Kidney (tissue), 14 donors: Measurements from ENCODE around the gene PIBF1. TPM values are rescaled to one million over a fixed set of nuclear protein-coding genes. Genes with fewer than 3 reads are reported as not detected.
A peak's percentile ranks its signal among the peaks of the same experiment; 100 is the strongest.

Source experiments
- DNase-seq, 5 donors: peaks; one replicate each; pipeline ENCODE4 v3.0.0-alpha.2; 2013 to 2020
- FAIRE-seq: peaks from 2 replicates; lab custom pipeline; 2012; peaks lifted over from hg19 to GRCh38; lab: Jason Lieb, UNC
- H3K27ac ChIP-seq, 2 donors: one replicate each; pipeline ENCODE4 v1.7.0; 2013; ENCODE audit warnings: low read depth in 2 of 2, low read length in 2 of 2, inconsistent platforms in 1 of 2
- H3K27me3 ChIP-seq: one replicate; pipeline ENCODE4 v1.7.1; 2013; ENCODE audit warnings: low read length, inconsistent platforms; ENCODE audit not compliant: control insufficient read depth, insufficient read depth
- H3K36me3 ChIP-seq, 3 donors: one replicate each; pipeline versions ENCODE4 v1.7.0 to v1.7.1; 2013; ENCODE audit warnings: low read length in 3 of 3, control low read depth in 1 of 3, inconsistent platforms in 1 of 3; ENCODE audit not compliant: insufficient read depth in 3 of 3, control insufficient read depth in 2 of 3
- H3K4me1 ChIP-seq, 3 donors: one replicate each; pipeline versions ENCODE4 v1.7.0 to v1.7.1; 2013; ENCODE audit warnings: low read length in 3 of 3, inconsistent platforms in 1 of 3, low read depth in 1 of 3; ENCODE audit not compliant: control insufficient read depth in 2 of 3, insufficient read depth in 2 of 3
- H3K4me3 ChIP-seq, 3 donors: one replicate each; pipeline versions ENCODE4 v1.7.0 to v1.8.1; 2013; ENCODE audit warnings: low read length in 3 of 3, control low read depth in 1 of 3, inconsistent platforms in 1 of 3
- H3K9ac ChIP-seq, 3 donors: one replicate each; pipeline versions ENCODE4 v1.7.0 to v1.7.1; 2013; ENCODE audit warnings: low read length in 3 of 3, control low read depth in 1 of 3, inconsistent platforms in 1 of 3
- H3K9me3 ChIP-seq, 3 donors: one replicate each; pipeline versions ENCODE4 v1.7.0 to v1.7.1; 2013; ENCODE audit warnings: low read length in 3 of 3, control low read depth in 1 of 3, inconsistent platforms in 1 of 3; ENCODE audit not compliant: control insufficient read depth in 2 of 3, insufficient read depth in 1 of 3
- CTCF ChIP-seq: IDR thresholded peaks from 3 replicates; pipeline ENCODE4 v1.5.1; 2012; ENCODE audit warnings: mild to moderate bottlenecking, moderate library complexity, borderline replicate concordance; ENCODE audit not compliant: insufficient read depth; ENCODE audit errors: extremely low read depth
- intact Hi-C: fragments of 100-400 bp; cut with DNase I; formaldehyde crosslinking; loops from one replicate; pipeline ENCODE4 v1.11.1; 2022
- polyA plus RNA-seq: library from polyadenylated mRNA; stranded (reverse); fragments of 350-450 nt; fragmentation: Illumina TruSeq; extraction: RNeasy Lipid Tissue Mini Kit (QIAGEN cat#74804); gene quantifications from one replicate; pipeline ENCODE4 v1.2.3, GENCODE V29; 2014; ENCODE audit warnings: low read depth, low replicate concordance; ENCODE audit not compliant: insufficient read depth
- total RNA-seq: library from RNA; stranded (reverse); fragmentation: NEBNext Ultra II Directional; extraction: Animal tissue kit (Norgen Biotek cat#: 25700); gene quantifications from one replicate; pipeline ENCODE4 v1.2.1, GENCODE V29; 2021
- donor health status: control.
- donor health status: control.
- donor health status: control.
- donor health status: control.
- donor health status: control.
- donor health status: DM: yes; HTN: yes; CAD: no.
- donor health status: Normal renal cell carcinoma (clear cell type).

Gene PIBF1
- total and polyA plus RNA-seq, 2 donors from 2014 or later = 17.6 to 30.5 TPM

- FAIRE-seq = no peak
- Histone ChIP-seq H3K27ac (no peak overlapping the region), H3K4me3 (no peak overlapping the region), H3K4me1 (no peaks in the 10 kb centered on the region), H3K9ac (no peak overlapping the region), H3K27me3 (no peaks in the 10 kb centered on the region), H3K9me3 (no peaks in the 10 kb centered on the region), H3K36me3 (no peaks in the 10 kb centered on the region)
- TF ChIP-seq CTCF = no peak
- intact Hi-C loops = no loop called here
- no peak for DNase-seq
Measured at GRCh38 chr13:73034901-73035300, 253.0 kb downstream of the PIBF1 start.

GRCh38 chr13:73035660-73036059, 253.7 kb downstream of the PIBF1 start:
- Histone ChIP-seq H3K27me3 (no peaks in the 10 kb centered on the region), H3K36me3 (no peaks in the 10 kb centered on the region), H3K27ac (no peak overlapping the region), H3K9me3 (no peaks in the 10 kb centered on the region), H3K4me3 (no peak overlapping the region), H3K4me1 (peaks cover 0 to 6% (median 2%) of the 10 kb centered on the region in 3 donors), H3K9ac (no peak overlapping the region)
- no peak for FAIRE-seq
- TF ChIP-seq CTCF = no peak
- peak in 1 of 5 donors; percentile 9 for DNase-seq
- intact Hi-C loops = no loop called here

- no peak for DNase-seq
- no peaks in the 10 kb centered on the region for H3K36me3 ChIP-seq
- no peaks in the 10 kb centered on the region for H3K27me3 ChIP-seq
- no peak for TF ChIP-seq CTCF
- H3K4me3 ChIP-seq = no peak overlapping the region
- no peak overlapping the region for H3K27ac ChIP-seq
- no peaks in the 10 kb centered on the region for H3K9me3 ChIP-seq
- H3K4me1 ChIP-seq = peaks cover 0 to 6% (median 2%) of the 10 kb centered on the region in 3 donors
- no peak overlapping the region for H3K9ac ChIP-seq
- no peak for FAIRE-seq
- intact Hi-C loops = no loop called here
Measured at GRCh38 chr13:73036566-73036965, 254.6 kb downstream of the PIBF1 start.

GRCh38 chr13:73038064-73038463, 256.1 kb downstream of the PIBF1 start:
- no peak for TF ChIP-seq CTCF
- no peak overlapping the region for H3K4me3 ChIP-seq
- no peak for FAIRE-seq
- no peak overlapping the region for H3K9ac ChIP-seq
- H3K27ac ChIP-seq = no peak overlapping the region
- no peak for DNase-seq
- no peaks in the 10 kb centered on the region for H3K27me3 ChIP-seq
- H3K4me1 ChIP-seq = peaks cover 0 to 6% (median 2%) of the 10 kb centered on the region in 3 donors
- H3K36me3 ChIP-seq = no peaks in the 10 kb centered on the region
- no peaks in the 10 kb centered on the region for H3K9me3 ChIP-seq
- intact Hi-C loops = no loop called here
